Kidney epithelial cell (primary cell): ENCODE measurements around the gene PPP1R8. TPM values are rescaled to one million over a fixed set of nuclear protein-coding genes. Genes with fewer than 3 reads are reported as not detected.

ENCODE experiments used
- DNase-seq: peaks from one replicate; pipeline ENCODE4 v3.0.0-alpha.2; 2010; ENCODE audit warnings: low read depth
- H3K27me3 ChIP-seq: 2 replicates; pipeline ENCODE4 v1.6.0; 2011; ENCODE audit warnings: low read length; ENCODE audit not compliant: control insufficient read depth, insufficient read depth
- H3K36me3 ChIP-seq: 2 replicates; pipeline ENCODE4 v1.5.1; 2011; ENCODE audit warnings: low read length; ENCODE audit not compliant: control insufficient read depth, insufficient read depth
- H3K4me3 ChIP-seq: 2 replicates; pipeline ENCODE4 v1.5.1; 2011; ENCODE audit warnings: low read depth, mild to moderate bottlenecking, control low read depth, low read length
- total RNA-seq: library from RNA; depleted of rRNA; stranded (reverse); fragments of >200 nt; gene quantifications from 2 replicates; pipeline ENCODE4 v1.2.3, GENCODE V29; 2015
- TF ChIP-seq, protein P1 (sequence below): IDR thresholded peaks from 2 replicates; pipeline ENCODE4 v1.5.1; 2011; ENCODE audit warnings: mild to moderate bottlenecking, moderate library complexity, low read length, control low read depth, inconsistent platforms; ENCODE audit not compliant: insufficient read depth, poor library complexity, severe bottlenecking

PPP1R8 gene
- total RNA-seq, 1 donor from 2014 or later: 53.1 TPM

DNA sequence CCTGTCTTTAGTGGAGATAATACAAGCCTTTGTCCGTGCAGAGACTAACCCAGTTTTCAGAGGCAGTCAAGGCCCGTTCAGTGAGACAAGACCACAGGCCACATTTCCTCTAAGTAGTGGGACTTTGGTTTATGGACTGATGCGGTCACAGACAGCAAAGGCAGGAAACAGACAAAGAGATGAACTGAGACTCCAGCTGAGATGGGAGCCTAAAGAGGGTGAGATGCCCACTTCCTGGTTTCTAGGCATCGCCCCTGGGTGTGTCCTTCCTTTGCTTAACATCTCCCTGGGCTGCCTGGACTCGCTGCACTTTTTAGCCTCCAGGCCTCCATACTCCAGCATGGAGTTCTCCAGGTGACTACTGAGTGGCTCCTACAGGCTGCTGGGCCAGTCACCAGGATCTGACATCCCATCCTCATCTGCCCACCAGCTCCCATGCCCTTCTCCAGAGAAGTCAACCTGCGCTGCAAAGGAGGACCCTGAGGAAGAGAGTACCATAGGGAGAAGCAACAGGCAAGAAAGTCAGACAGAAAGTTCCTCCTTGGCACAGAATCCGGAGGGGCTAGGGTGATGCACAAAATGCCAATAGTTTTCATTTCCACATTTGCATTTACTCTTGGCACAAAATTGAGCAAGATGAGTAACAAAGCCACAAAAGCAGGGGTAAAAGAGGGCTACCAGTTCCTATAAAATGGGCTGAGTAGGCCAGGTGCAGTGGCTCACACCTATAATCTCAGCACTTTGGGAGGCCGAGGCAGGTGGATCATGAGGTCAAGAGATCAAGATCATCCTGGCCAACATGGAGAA lies 56.8 kb downstream of the PPP1R8 start:
- H3K36me3 ChIP-seq: no peaks in the 10 kb centered on the region
- DNase-seq: no peak
- no peaks in the 10 kb centered on the region for H3K27me3 ChIP-seq
- TF ChIP-seq, protein P1, sequence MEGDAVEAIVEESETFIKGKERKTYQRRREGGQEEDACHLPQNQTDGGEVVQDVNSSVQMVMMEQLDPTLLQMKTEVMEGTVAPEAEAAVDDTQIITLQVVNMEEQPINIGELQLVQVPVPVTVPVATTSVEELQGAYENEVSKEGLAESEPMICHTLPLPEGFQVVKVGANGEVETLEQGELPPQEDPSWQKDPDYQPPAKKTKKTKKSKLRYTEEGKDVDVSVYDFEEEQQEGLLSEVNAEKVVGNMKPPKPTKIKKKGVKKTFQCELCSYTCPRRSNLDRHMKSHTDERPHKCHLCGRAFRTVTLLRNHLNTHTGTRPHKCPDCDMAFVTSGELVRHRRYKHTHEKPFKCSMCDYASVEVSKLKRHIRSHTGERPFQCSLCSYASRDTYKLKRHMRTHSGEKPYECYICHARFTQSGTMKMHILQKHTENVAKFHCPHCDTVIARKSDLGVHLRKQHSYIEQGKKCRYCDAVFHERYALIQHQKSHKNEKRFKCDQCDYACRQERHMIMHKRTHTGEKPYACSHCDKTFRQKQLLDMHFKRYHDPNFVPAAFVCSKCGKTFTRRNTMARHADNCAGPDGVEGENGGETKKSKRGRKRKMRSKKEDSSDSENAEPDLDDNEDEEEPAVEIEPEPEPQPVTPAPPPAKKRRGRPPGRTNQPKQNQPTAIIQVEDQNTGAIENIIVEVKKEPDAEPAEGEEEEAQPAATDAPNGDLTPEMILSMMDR: no peak
- no peak overlapping the region for H3K4me3 ChIP-seq

DNA sequence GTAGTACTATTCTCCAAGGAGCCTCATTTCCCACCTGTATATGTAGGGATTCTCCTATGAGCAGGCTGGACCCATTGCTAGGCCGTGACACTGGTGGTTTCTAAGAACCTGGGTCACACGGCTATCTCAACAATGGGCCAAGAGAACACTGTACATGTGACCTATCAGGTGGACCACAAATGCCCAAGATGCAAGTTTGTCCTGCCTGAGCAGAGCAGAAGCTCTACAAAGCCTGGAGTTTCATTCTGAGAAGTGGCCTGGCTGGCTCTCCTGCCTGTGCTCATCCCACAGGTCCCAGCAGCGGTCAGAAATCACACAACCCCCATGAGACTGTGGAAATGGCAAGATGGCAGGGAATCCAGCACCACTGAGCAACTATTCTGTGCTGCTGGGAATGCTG lies 58.9 kb downstream of the PPP1R8 start:
- Histone ChIP-seq H3K27me3 (no peaks in the 10 kb centered on the region), H3K4me3 (no peak overlapping the region), H3K36me3 (no peaks in the 10 kb centered on the region)
- TF ChIP-seq, protein P1: no peak
- no peak for DNase-seq

DNA sequence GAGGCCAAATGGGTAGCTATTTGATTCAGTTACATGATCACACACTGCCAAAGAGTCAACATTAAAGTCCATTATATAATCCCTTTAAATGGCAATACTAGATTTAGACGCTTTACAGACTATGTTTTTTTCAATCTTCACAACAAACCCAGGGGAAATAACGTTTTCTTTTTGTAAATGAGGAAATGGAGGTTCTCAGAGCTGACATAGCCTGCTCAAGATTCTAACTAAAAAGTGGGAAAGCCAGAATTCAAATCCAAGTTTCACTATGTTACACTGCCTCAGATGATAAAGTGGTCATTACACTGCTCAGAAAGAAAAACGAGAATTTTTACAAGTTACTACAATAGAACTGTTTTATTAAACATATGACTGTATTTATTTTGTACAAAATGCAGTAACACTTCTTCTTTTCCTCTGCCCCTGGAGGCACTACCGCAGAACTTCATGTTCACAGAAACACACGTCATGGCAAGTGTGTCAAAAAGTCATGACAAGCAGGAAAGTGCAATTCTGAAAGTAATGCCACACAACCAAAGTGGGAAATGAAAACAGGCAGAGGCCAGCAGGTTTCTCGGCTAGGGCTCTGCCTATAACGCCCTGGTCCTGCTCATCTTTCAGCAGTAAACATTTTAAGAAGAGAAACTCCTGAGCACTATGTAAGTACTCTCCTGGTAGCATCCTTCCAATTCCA lies 60.8 kb downstream of the PPP1R8 start:
- TF ChIP-seq, protein P1: no peak
- peaks cover 1% of the 10 kb centered on the region for H3K36me3 ChIP-seq
- H3K4me3 ChIP-seq: no peak overlapping the region
- no peak for DNase-seq
- no peaks in the 10 kb centered on the region for H3K27me3 ChIP-seq

DNA sequence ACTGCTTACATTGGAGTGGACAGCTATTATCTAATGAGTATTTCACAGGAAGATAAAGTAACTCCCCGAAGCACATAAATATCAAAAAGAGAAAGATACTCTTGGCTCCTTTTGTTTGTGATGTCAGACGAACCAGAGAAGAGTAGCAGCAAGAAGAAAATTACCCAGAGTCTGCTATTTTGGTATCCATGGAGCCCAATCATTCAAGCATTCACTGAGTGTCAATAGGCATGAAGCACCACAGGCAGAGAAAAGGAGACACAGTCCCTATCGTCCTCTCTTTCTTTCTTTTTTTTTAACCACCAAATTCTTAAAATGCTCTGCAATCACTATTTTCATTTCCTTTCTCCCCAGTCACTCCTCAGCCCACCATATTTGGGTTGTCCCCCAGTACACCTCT lies 63.9 kb downstream of the PPP1R8 start:
- H3K4me3 ChIP-seq: no peak overlapping the region
- TF ChIP-seq, protein P1: no peak
- no peak for DNase-seq
- H3K27me3 ChIP-seq: no peaks in the 10 kb centered on the region
- peaks cover 3% of the 10 kb centered on the region for H3K36me3 ChIP-seq

Other genes starting within 250 kb of the PPP1R8 start
- 18.0 and 30.8 TPM in 2 replicates for gene AHDC1, start 226.6 kb upstream of the PPP1R8 start, total RNA-seq
- gene FGR, start 195.6 kb upstream of the PPP1R8 start, total RNA-seq: 0.41 TPM in 1 of 2 replicates, not detected in the other
- 42.1 and 53.9 TPM in 2 replicates for gene IFI6, start 158.6 kb upstream of the PPP1R8 start, total RNA-seq
- gene FAM76A, start 104.8 kb upstream of the PPP1R8 start, total RNA-seq: 10.7 and 13.5 TPM in 2 replicates
- 34.6 and 43.9 TPM in 2 replicates for gene STX12, start 57.6 kb upstream of the PPP1R8 start, total RNA-seq
- 22.6 and 23.4 TPM in 2 replicates for gene THEMIS2, start 41.8 kb downstream of the PPP1R8 start, total RNA-seq
- 21.8 and 27.2 TPM in 2 replicates for gene RPA2, start 83.8 kb downstream of the PPP1R8 start, total RNA-seq
- 20.1 and 23.3 TPM in 2 replicates for gene SMPDL3B, start 104.2 kb downstream of the PPP1R8 start, total RNA-seq
- 11.7 and 12.7 TPM in 2 replicates for gene XKR8, start 129.2 kb downstream of the PPP1R8 start, total RNA-seq